Medulla oblongata (tissue), 1 donor: ENCODE measurements around the gene TMPRSS11A.

Experiments used
- DNase-seq: peaks from one replicate; pipeline ENCODE4 v3.0.0-alpha.2; 2015; ENCODE audit errors: extremely low spot score

Gene TMPRSS11A

DNA sequence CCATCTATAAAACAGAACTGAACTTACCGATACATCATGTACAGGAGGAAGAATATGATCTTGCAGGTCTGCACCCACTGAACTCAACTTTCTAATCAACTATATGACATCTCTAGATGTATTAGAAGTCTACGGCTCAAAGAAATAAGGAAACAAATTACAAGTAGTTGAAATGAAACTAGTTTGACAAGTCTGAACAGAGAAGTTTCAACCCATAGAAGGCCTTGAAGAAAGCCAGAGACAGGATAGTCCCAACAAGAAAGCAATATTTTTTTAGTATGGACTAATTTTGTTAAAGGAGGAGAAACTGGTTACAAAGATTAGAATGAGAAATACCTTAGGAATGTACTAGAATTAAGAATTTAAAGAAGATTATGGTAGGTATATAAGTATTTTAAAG lies at the start of gene TMPRSS11A:
TSS of gene TMPRSS11A (minus strand) at position 138 of the 400 bp plus-strand sequence. CDS start at position 38, 100 bp downstream.
- DNase-seq: no peak

DNA sequence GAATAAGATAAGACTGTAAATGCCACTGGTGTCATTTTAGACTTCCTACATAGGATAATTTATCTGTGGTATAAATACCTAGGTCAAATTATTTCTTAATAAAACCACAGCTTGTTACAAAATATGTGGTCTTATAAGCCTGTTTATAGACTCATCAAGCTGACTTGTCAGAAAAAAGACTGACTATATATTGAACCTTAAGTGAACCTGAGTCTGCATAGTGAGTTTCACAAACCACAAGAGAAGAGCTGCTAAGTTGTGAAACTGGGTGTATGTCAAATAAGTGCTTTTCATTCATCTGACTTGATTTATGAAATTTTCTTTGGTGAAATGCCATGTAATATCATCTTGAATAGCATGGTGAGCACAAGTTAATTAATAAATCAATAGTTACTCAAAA lies 48.4 kb upstream of the TMPRSS11A start:
- DNase-seq: no peak

DNA sequence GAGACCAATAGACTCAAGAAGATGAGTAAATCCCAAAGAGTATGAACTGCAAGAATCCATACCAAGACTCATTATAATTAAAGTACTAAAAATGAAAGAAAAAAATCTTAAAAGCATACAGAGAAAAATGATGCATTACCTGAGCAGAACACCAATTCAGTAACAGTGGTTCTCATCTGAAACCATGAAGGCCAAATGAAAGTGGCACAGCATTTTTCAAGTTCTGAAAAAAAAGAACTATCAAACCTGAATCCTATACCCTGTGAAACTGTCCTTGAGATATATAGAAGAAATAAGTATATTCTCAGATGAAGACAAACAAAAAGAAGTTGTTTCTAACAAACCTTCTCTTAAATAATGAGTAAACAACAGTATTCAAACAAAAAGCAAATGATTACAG lies 39.6 kb upstream of the TMPRSS11A start:
- DNase-seq: no peak

- DNase-seq: no peak
Measured at GRCh38 chr4:67996127-67996526, 32.8 kb upstream of the TMPRSS11A start.

GRCh38 chr4:67988991-67989390 lies 25.7 kb upstream of the TMPRSS11A start:
- no peak for DNase-seq

DNA sequence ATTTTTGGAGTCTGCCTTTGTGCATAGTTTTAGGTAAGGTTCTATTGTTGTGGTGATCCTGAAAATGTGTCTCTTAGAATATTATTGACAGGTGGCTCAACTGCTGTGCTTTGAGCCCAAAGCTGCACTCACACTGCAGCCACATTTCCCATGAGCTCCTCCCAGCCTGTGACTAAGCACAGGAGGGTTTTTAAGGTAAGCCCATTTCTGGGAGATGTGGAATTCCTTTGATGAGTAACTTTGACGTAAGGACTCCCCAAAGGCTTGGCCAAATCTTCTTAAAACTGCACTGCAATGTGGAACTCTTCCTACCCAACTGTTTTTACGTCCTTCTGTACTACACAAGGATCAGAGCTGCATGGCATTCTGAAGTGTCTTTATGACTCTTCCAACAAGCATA lies 20.0 kb upstream of the TMPRSS11A start:
- DNase-seq: no peak

GRCh38 chr4:67980512-67980911 lies 17.2 kb upstream of the TMPRSS11A start:
- no peak for DNase-seq

- DNase-seq: no peak
Measured at GRCh38 chr4:67973608-67974007, 10.3 kb upstream of the TMPRSS11A start.

DNA sequence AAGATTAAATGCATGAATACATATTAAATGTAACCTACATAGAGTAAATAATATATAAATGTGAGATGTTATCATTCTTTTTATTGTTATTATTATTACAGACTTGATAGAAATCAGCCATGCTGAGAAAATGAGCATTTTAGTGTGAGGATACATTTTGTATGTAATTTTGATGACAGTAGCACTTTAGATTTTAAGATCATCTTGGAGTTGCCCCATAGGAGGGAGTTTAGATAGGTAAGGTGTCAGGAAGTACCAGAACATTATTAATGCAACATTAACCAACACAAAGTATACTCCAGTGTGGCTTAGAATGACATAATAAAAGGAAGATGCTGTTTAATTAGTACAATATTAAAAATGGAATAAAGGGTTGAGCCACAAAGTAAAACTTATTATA lies 8.4 kb downstream of the TMPRSS11A start:
- DNase-seq: no peak

DNA sequence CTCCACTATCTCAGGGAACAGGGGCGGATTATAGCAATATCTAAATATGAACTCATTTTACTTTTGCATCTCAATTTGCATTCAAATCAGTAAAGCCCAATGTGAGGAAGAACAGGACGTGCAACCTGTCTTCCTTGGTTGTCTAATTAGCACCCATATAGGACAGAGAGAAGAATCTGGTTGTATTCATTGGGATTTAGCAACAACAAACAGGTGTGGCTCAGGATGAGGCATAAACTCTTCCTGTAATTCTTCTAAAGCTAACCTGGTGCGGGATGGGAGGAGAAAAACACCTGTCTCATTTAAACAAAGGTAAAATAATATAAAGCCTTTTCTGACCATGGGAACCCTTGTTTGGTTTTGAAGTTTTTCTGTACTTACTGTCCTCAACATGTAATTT lies 22.2 kb downstream of the TMPRSS11A start:
- no peak for DNase-seq

DNA sequence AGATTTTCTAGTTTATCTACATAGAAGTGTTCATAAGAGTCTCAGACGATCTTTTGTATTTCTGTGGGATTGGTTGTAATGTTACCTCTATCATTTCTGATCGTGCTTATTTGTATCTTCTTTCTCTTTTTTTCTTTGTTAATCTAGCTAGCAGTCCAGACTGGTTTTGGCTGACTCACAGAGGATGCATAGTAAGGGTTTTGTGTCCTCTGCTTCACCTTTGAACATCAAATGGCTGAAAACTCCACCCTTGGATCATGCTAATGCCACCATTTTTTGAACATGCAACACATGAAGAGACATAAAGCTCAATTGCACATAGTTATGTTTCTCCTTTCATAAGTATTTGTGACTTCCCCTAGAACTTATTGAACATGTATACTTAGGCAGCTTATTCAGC lies 22.8 kb downstream of the TMPRSS11A start:
- no peak for DNase-seq

GRCh38 chr4:67939195-67939594 lies 24.1 kb downstream of the TMPRSS11A start:
- no peak for DNase-seq

DNA sequence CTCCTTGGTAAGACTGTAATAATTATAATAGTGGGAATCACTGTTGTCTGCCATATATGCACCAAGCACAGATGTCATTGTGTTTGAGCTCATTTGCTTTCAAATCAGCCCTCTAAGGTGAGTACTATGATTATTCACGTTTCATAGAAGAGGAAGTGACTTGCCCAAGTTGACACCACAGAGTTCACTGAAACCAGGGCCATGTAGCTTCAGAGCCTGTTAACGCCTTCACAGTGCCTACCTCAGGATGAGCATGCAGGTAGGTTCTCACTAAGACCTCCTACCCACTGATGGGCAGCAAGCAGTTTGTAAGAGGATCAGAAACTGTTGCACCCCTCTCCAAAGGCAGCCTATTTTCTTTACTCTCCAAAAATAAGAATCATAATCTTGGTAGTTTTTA lies 27.4 kb downstream of the TMPRSS11A start:
- no peak for DNase-seq

GRCh38 chr4:67934628-67935027 lies 28.7 kb downstream of the TMPRSS11A start:
- DNase-seq: no peak

- no peak for DNase-seq
Measured at GRCh38 chr4:67933755-67934154, 29.5 kb downstream of the TMPRSS11A start.

DNA sequence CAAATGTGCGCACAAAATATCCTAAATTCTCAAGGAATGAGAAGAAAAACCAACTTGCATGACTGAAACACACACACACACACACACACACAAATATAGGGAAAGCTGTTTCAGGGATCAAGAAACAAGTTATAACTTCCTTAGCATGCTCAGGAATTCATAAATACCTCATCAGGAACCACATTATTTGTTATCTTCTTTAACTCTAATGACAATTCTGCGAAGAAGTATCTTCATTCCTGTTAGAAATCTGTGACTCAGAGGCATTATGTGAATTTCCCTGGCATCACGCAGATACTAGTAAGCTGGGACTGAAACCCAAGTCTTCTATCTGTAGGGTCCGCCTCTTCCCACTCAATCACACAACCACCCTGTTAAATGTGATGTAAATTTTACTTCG lies 30.3 kb downstream of the TMPRSS11A start:
- no peak for DNase-seq

DNA sequence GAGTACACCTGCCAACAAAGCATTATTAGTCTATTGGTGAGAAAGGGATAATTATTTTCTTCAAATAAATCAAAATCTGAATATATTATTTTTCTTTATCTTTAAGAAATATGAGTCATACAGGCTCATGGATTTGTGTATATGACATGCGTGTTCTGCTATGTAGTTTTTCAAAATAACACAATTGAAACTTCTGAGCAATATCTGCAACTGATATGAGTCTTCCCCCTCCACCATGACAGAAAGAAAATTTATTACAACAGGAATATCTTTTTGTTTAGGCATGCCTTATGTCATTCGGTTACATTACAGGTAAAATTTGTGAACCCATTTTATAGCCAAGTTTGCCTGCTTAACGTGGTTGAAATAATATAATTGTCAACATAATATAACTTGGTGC lies 32.0 kb downstream of the TMPRSS11A start:
- DNase-seq: no peak

GRCh38 chr4:67929426-67929825 lies 33.9 kb downstream of the TMPRSS11A start:
- no peak for DNase-seq

DNA sequence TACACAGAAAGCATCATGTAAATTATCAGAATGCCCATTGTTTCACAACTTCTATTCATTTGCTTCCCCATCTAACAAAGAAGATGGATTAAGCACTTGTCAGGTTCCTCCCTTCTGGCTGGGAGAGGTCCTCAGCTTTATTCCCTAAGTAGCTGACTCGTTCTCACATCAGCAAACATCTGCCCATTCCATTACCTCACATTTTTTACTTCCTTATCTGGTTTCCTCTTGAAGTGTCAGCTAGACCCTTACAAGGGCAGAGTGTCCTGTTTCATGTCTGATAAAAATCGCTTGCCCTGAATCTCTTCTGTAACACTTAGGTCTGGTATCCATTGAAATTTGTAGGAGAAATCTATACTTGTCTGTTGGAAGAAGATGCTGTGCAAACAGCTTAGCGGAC lies 34.7 kb downstream of the TMPRSS11A start:
- no peak for DNase-seq

DNA sequence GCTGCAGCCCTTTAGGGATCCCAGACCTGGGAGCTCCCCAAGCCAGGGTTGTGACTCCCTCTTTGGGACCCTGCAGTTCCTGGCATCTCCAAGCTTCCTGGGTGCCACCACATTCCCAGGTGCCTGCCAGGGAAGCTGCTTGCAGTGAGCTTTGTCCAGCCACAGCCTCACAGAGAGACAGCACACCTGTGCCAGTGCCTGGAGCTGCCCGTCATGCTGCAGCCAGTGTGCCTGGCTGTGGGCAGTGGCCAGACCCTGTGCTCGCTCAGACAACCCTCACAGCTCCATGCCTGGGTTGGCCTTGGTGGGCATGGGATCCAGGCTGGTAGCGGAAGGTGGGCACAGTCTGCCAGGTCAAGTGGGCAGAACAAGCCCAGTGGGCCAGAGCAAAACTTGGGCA lies 36.0 kb downstream of the TMPRSS11A start:
- DNase-seq: no peak

GRCh38 chr4:67926485-67926884 lies 36.8 kb downstream of the TMPRSS11A start:
- no peak for DNase-seq

- no peak for DNase-seq
Measured at GRCh38 chr4:67922697-67923096, 40.6 kb downstream of the TMPRSS11A start.

DNA sequence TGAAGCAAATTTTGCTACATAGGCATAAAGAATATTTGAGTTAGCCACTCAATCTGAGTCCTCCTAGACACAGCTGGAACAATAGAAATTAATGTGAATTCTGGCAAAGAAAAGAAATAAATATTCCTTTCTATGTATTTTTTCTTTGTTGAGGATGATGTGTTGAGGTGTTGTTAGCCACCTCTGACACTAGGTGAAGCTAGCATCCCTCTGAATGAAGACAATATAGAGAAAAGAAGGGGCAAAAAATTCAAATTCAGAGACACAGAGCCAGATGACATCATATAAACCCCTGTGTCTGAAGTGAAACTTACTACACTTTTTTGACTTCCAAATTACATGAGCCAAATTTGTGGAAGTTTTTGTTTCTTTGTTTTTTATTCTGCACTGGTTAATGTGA lies 44.9 kb downstream of the TMPRSS11A start:
- no peak for DNase-seq

GRCh38 chr4:67915400-67915966 lies 47.8 kb downstream of the TMPRSS11A start:
- no peak for DNase-seq
